ENCODE measurements around the gene ATXN1.
"Not testable (repeated sequence)": the region's sequence is repeated elsewhere in the genome, so short reads cannot be mapped to it uniquely, and the experiment has no call there.

ATXN1 gene

GRCh38 chr6:16615215-16615614 lies 146.0 kb downstream of the ATXN1 start:
- DNase-seq (ENCODE audit: low spot score): not testable (repeated sequence)

GRCh38 chr6:16614143-16614542 lies 147.1 kb downstream of the ATXN1 start:
- DNase-seq (ENCODE audit: low spot score): not testable (repeated sequence)

GRCh38 chr6:16613504-16613903 lies 147.8 kb downstream of the ATXN1 start:
- not testable (repeated sequence) for DNase-seq (ENCODE audit: low spot score)

- no peak for DNase-seq (ENCODE audit: low spot score)
Measured at GRCh38 chr6:16608444-16608843, 152.8 kb downstream of the ATXN1 start.

- no peak for DNase-seq (ENCODE audit: low spot score)
Measured at GRCh38 chr6:16602035-16602434, 159.2 kb downstream of the ATXN1 start.

GRCh38 chr6:16600701-16601100 lies 160.6 kb downstream of the ATXN1 start:
- DNase-seq (ENCODE audit: low spot score): no peak

GRCh38 chr6:16600026-16600425 lies 161.2 kb downstream of the ATXN1 start:
- DNase-seq (ENCODE audit: low spot score): no peak

GRCh38 chr6:16596616-16597331 lies 164.5 kb downstream of the ATXN1 start:
- DNase-seq (ENCODE audit: low spot score): no peak

GRCh38 chr6:16595514-16596120 lies 165.6 kb downstream of the ATXN1 start:
- no peak for DNase-seq (ENCODE audit: low spot score)

- no peak for DNase-seq (ENCODE audit: low spot score)
Measured at GRCh38 chr6:16594849-16595248, 166.4 kb downstream of the ATXN1 start.

- no peak for DNase-seq (ENCODE audit: low spot score)
Measured at GRCh38 chr6:16592223-16592911, 168.9 kb downstream of the ATXN1 start.

GRCh38 chr6:16591396-16592222 lies 169.7 kb downstream of the ATXN1 start:
- no peak for DNase-seq (ENCODE audit: low spot score)

GRCh38 chr6:16585805-16586204 lies 175.5 kb downstream of the ATXN1 start:
- no peak for DNase-seq (ENCODE audit: low spot score)

- DNase-seq (ENCODE audit: low spot score): no peak
Measured at GRCh38 chr6:16583144-16583762, 178.0 kb downstream of the ATXN1 start.

- no peak for DNase-seq (ENCODE audit: low spot score)
Measured at GRCh38 chr6:16582446-16583143, 178.7 kb downstream of the ATXN1 start.

GRCh38 chr6:16578695-16579285 lies 182.5 kb downstream of the ATXN1 start:
- DNase-seq (ENCODE audit: low spot score): no peak

GRCh38 chr6:16576451-16577368 lies 184.6 kb downstream of the ATXN1 start:
- no peak for DNase-seq (ENCODE audit: low spot score)

GRCh38 chr6:16575655-16576054 lies 185.6 kb downstream of the ATXN1 start:
- DNase-seq (ENCODE audit: low spot score): no peak

- DNase-seq (ENCODE audit: low spot score): no peak
Measured at GRCh38 chr6:16572943-16573342, 188.3 kb downstream of the ATXN1 start.

- DNase-seq (ENCODE audit: low spot score): no peak
Measured at GRCh38 chr6:16572317-16572716, 188.9 kb downstream of the ATXN1 start.
